Astrocyte (in vitro differentiated cells and primary cell): ENCODE data around the gene RNASEL. TPM values are rescaled to one million over a fixed set of nuclear protein-coding genes. Genes with fewer than 3 reads are reported as not detected.

Experiments
- DNase-seq: peaks from one replicate; pipeline ENCODE4 v3.0.0-alpha.2; 2010; ENCODE audit warnings: low read depth
- FAIRE-seq: peaks from 2 replicates; lab custom pipeline; 2011; peaks lifted over from hg19 to GRCh38; lab: Jason Lieb, UNC
- H2AFZ ChIP-seq: 2 replicates; pipeline ENCODE4 v1.6.0; 2012; ENCODE audit warnings: low read depth, low read length, inconsistent platforms
- H3K27ac ChIP-seq: 2 replicates; pipeline ENCODE4 v1.5.1; 2011; ENCODE audit warnings: low read depth, low read length, inconsistent platforms
- H3K27me3 ChIP-seq: 2 replicates; pipeline ENCODE4 v1.6.0; 2011; ENCODE audit warnings: low read length, inconsistent platforms; ENCODE audit not compliant: insufficient read depth
- H3K36me3 ChIP-seq: 2 replicates; pipeline ENCODE4 v1.5.1; 2011; ENCODE audit warnings: low read length, inconsistent platforms; ENCODE audit not compliant: insufficient read depth
- H3K4me1 ChIP-seq: 2 replicates; pipeline ENCODE4 v1.5.1; 2011; ENCODE audit warnings: low read length, inconsistent platforms; ENCODE audit not compliant: insufficient read depth
- H3K4me2 ChIP-seq: 2 replicates; pipeline ENCODE4 v1.6.0; 2012; ENCODE audit warnings: low read length, inconsistent platforms
- H3K4me3 ChIP-seq: 2 replicates; pipeline ENCODE4 v1.5.1; 2011; ENCODE audit warnings: low read depth, mild to moderate bottlenecking, low read length, inconsistent platforms; ENCODE audit not compliant: insufficient read depth
- H3K79me2 ChIP-seq: 2 replicates; pipeline ENCODE4 v1.6.0; 2012; ENCODE audit warnings: mild to moderate bottlenecking, low read length, inconsistent platforms; ENCODE audit not compliant: insufficient read depth
- H3K9ac ChIP-seq: 2 replicates; pipeline ENCODE4 v1.6.0; 2012; ENCODE audit warnings: mild to moderate bottlenecking, low read length, inconsistent platforms
- H3K9me3 ChIP-seq: 2 replicates; pipeline ENCODE4 v1.5.1; 2012; ENCODE audit warnings: low read depth, mild to moderate bottlenecking, low read length, inconsistent platforms; ENCODE audit not compliant: insufficient read depth
- H4K20me1 ChIP-seq: 2 replicates; pipeline ENCODE4 v1.6.0; 2012; ENCODE audit warnings: low read length, inconsistent platforms; ENCODE audit not compliant: insufficient read depth
- H3K27ac Mint-ChIP-seq: one replicate; pipeline ENCODE4 v1.8.0; 2021; ENCODE audit warnings: mild to moderate bottlenecking, mixed read lengths; ENCODE audit not compliant: unreplicated experiment
- H3K27me3 Mint-ChIP-seq: one replicate; pipeline ENCODE4 v1.8.0; 2021; ENCODE audit warnings: low read depth, mixed read lengths; ENCODE audit not compliant: unreplicated experiment
- H3K36me3 Mint-ChIP-seq: one replicate; pipeline ENCODE4 v1.8.0; 2021; ENCODE audit warnings: low read depth, mixed read lengths; ENCODE audit not compliant: unreplicated experiment
- H3K4me1 Mint-ChIP-seq: one replicate; pipeline ENCODE4 v1.8.0; 2021; ENCODE audit warnings: low read depth, mixed read lengths; ENCODE audit not compliant: unreplicated experiment
- H3K4me3 Mint-ChIP-seq: one replicate; pipeline ENCODE4 v1.8.0; 2021; ENCODE audit warnings: mild to moderate bottlenecking, moderate library complexity, mixed read lengths; ENCODE audit not compliant: unreplicated experiment
- H3K9me3 Mint-ChIP-seq: one replicate; pipeline ENCODE4 v1.8.0; 2021; ENCODE audit warnings: mild to moderate bottlenecking, mixed read lengths; ENCODE audit not compliant: unreplicated experiment
- CTCF ChIP-seq: IDR thresholded peaks from 2 replicates; pipeline ENCODE4 v1.5.1; 2011; ENCODE audit warnings: low read depth, mild to moderate bottlenecking, inconsistent platforms, low read length, moderate library complexity; ENCODE audit not compliant: insufficient read depth
- EZH2 ChIP-seq: IDR thresholded peaks from 2 replicates; pipeline ENCODE4 v1.6.1; 2012; ENCODE audit warnings: mild to moderate bottlenecking, low read length, inconsistent platforms; ENCODE audit not compliant: insufficient read depth
- total RNA-seq: library from RNA; stranded (reverse); gene quantifications from 2 replicates; pipeline ENCODE4 v1.2.1, GENCODE V29; 2021

Gene RNASEL
- total RNA-seq, 1 donor from 2014 or later: 1.8 TPM

- H3K9me3 Mint-ChIP-seq: no peaks in the 10 kb centered on the region
- no peak for DNase-seq
- no peaks in the 10 kb centered on the region for H3K79me2 ChIP-seq
- H3K4me1 ChIP-seq: no peaks in the 10 kb centered on the region
- no peaks in the 10 kb centered on the region for H3K27me3 ChIP-seq
- H3K9me3 ChIP-seq: no peaks in the 10 kb centered on the region
- no peaks in the 10 kb centered on the region for H3K36me3 ChIP-seq
- peaks cover under 1% of the 10 kb centered on the region for H3K27me3 Mint-ChIP-seq
- no peak overlapping the region for H3K9ac ChIP-seq
- no peaks in the 10 kb centered on the region for H3K36me3 Mint-ChIP-seq
- no peak overlapping the region for H3K4me3 ChIP-seq
- no peak overlapping the region for H3K4me2 ChIP-seq
- no peak for FAIRE-seq
- no peak overlapping the region for H3K27ac ChIP-seq
- H3K4me3 Mint-ChIP-seq: no peak overlapping the region
- peaks cover 43% of the 10 kb centered on the region for H3K4me1 Mint-ChIP-seq
- no peak for TF ChIP-seq CTCF
- no peak for TF ChIP-seq EZH2
- H2AFZ ChIP-seq: no peak overlapping the region
- H3K27ac Mint-ChIP-seq: no peak overlapping the region
- no peaks in the 10 kb centered on the region for H4K20me1 ChIP-seq
Measured at GRCh38 chr1:182629080-182629479, 40.0 kb upstream of the RNASEL start.

- DNase-seq (no peak), FAIRE-seq (no peak)
- no peaks in the 10 kb centered on the region for H3K27me3 ChIP-seq
- peaks cover 43% of the 10 kb centered on the region for H3K4me1 Mint-ChIP-seq
- no peak overlapping the region for H3K4me3 ChIP-seq
- no peaks in the 10 kb centered on the region for H3K27me3 Mint-ChIP-seq
- no peaks in the 10 kb centered on the region for H3K36me3 Mint-ChIP-seq
- TF ChIP-seq EZH2 (no peak), CTCF (no peak)
- no peaks in the 10 kb centered on the region for H3K4me1 ChIP-seq
- no peak overlapping the region for H2AFZ ChIP-seq
- no peaks in the 10 kb centered on the region for H3K9me3 ChIP-seq
- no peak overlapping the region for H3K27ac Mint-ChIP-seq
- no peaks in the 10 kb centered on the region for H3K36me3 ChIP-seq
- no peaks in the 10 kb centered on the region for H3K79me2 ChIP-seq
- H4K20me1 ChIP-seq: no peaks in the 10 kb centered on the region
- no peak overlapping the region for H3K27ac ChIP-seq
- no peak overlapping the region for H3K9ac ChIP-seq
- no peaks in the 10 kb centered on the region for H3K9me3 Mint-ChIP-seq
- no peak overlapping the region for H3K4me2 ChIP-seq
- H3K4me3 Mint-ChIP-seq: no peak overlapping the region
Measured at GRCh38 chr1:182628657-182629056, 39.6 kb upstream of the RNASEL start.

DNA sequence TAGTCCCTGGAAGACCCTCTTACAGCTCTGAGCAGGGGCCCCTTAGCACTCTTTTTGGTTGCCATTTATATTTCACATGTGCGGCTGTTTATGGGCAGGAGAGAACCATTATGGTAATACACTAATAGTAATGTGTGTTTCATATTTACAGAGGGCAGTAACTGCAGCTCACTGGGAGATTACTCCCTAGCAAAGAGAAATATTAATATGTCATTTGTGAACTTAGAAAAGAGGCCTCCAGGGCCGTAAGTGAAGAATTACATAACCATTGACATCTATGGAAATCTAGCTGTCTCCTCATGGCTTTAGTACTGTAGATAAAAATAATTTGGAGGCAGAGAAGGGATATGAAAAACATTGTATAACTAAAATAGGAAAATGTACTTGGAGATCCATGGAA is 38.6 kb upstream of the RNASEL start:
- no peak overlapping the region for H3K4me2 ChIP-seq
- H3K27me3 Mint-ChIP-seq: peaks cover 2% of the 10 kb centered on the region
- no peaks in the 10 kb centered on the region for H3K79me2 ChIP-seq
- no peak overlapping the region for H3K4me3 Mint-ChIP-seq
- H3K36me3 Mint-ChIP-seq: no peaks in the 10 kb centered on the region
- H3K27me3 ChIP-seq: no peaks in the 10 kb centered on the region
- no peak for FAIRE-seq
- H3K9me3 Mint-ChIP-seq: peaks cover 2% of the 10 kb centered on the region
- TF ChIP-seq EZH2: no peak
- TF ChIP-seq CTCF: no peak
- no peak overlapping the region for H3K27ac ChIP-seq
- H3K9me3 ChIP-seq: no peaks in the 10 kb centered on the region
- peaks cover 48% of the 10 kb centered on the region for H3K4me1 Mint-ChIP-seq
- H3K36me3 ChIP-seq: no peaks in the 10 kb centered on the region
- no peaks in the 10 kb centered on the region for H3K4me1 ChIP-seq
- H4K20me1 ChIP-seq: no peaks in the 10 kb centered on the region
- H3K27ac Mint-ChIP-seq: no peak overlapping the region
- no peak overlapping the region for H3K9ac ChIP-seq
- no peak overlapping the region for H3K4me3 ChIP-seq
- H2AFZ ChIP-seq: no peak overlapping the region
- no peak for DNase-seq
